ENCODE measurements around the gene ITIH3. TPM values are rescaled to one million over a fixed set of nuclear protein-coding genes. Genes with fewer than 3 reads are reported as not detected.

ITIH3 gene
- polyA plus RNA-seq, 3 donors = 4.1 to 6.0 (median 5.1) TPM

DNA sequence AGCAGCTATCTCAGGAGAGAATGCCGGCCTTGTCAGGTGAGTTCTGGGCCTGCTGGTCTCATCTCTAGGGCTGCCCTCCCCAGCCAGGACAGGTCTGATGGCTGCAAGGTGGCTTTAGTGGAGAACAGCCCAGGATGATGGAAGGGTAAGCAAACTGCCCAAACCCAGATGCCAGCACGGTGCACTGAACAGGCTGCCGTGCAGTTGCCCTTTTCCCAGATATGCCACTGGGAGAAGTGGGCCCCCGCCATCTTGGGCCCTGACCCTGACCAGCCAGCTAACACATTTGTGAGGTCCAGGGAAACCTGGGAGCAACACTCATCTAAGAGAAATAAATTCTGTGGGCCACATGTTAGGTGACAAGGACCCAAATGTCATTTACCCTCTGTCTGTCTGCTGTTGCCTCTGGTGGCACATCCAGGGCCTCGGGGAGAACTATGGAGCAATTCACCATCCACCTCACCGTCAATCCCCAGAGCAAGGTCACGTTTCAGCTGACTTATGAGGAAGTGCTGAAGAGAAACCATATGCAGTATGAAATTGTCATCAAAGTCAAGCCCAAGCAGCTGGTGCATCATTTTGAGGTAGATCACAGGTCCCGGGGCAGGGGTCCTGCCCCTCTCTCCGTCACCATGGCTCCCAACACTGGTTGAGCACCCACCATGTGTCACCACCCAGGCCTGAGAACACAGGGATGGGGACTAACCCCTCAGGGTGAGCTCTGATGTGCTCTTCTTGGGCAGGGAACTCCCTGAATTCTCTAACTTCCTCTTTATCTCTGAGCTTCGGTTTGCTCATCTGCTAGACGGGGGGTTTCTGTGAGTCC, 15.4 kb upstream of the ITIH3 start:
- DNase-seq (ENCODE audit: low read depth in 3 of 3, low spot score in 2 of 3) = no peak

DNA sequence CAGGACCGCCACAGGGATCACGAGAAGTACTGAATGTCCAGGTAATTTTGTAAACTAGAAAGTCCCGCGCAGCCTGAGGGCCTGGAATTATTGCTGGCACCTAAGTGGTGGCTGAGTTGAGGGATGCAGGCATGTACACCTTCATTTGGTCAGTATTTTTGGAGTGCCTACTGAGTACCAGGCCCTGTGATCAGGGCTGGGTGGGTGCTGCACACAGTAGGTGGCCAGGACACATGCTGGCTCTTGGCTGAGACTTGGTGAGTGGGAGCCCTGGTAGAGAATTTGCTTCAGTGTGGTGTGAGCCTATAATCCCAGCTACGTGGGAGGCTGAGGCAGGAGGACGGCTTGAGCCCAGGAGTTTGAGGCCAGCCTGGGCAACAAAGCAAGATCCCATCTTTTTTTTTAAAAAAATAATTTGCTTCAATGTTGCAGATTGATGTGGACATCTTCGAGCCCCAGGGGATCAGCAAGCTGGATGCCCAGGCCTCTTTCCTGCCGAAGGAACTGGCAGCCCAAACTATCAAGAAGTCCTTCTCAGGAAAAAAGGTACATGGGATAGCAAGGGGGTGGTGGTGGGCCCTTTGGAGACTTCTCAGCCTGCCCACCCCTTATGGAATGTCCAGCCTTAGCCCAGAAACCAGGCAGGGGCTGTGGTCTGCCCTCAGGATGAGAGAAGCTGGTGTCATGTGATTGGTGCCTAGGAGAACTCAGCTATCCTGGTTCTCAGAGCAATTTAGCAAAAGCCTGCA, 14.6 kb upstream of the ITIH3 start:
- no peak for DNase-seq (ENCODE audit: low read depth in 3 of 3, low spot score in 2 of 3)

GRCh38 chr3:52781741-52782140, 12.9 kb upstream of the ITIH3 start:
- no peak for DNase-seq (ENCODE audit: low read depth in 3 of 3, low spot score in 2 of 3)

- no peak for DNase-seq (ENCODE audit: low read depth in 3 of 3, low spot score in 2 of 3)
Observed at GRCh38 chr3:52782412-52783210, 12.0 kb upstream of the ITIH3 start.

- no peak for DNase-seq (ENCODE audit: low read depth in 3 of 3, low spot score in 2 of 3)
Observed at GRCh38 chr3:52783211-52783555, 11.4 kb upstream of the ITIH3 start.

DNA sequence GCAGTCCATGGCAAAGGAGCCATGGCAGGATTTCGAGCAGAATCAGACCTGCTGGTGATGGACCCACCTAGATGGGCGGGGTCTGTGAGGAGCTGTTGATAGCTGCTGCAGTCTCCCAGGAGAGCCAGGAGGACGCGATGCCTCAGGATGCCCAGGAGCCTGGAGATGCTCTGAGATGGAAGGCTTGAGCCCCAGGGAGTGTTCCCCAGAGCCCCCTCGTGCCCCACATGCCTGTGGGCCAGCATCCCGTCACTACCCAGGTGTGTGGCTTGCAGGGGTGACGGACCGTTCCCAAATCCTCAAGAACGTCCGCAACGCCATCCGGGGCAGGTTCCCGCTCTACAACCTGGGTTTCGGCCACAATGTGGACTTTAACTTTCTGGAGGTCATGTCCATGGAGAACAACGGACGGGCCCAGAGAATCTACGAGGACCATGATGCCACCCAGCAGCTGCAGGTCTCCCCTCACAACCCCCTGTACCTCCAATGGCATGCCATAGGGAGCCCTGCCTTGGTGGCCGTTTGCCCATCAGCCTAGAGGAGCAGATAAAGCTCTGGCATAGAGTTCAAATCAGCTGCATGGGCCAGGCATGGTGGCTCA, 10.5 kb upstream of the ITIH3 start:
- DNase-seq (ENCODE audit: low read depth in 3 of 3, low spot score in 2 of 3) = no peak

DNA sequence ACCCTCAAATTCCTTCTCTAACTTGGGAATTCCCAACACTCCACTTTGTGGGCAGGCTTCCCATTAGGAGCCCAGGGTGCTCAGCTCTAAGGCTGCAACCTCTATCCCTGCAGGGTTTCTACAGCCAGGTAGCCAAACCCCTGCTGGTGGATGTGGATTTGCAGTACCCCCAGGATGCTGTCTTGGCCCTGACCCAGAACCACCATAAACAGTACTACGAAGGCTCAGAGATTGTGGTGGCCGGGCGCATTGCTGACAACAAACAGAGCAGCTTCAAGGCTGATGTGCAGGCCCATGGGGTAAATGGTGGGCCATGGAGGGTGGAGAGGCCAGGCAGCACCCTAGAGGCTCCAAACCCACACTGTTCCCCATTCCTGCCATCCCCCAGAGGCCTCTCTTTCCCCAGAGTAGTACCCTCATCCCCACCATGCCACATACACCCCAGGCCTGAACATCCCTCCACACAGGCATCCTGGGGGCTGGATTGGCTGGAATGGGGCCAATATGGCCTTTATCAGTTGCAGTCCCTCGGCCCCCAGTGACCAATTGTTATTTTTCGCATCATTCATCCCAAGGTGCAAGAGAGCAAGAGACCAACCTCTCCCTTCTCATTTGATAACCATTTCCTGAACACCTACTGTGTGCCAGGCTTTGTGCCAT, 9.5 kb upstream of the ITIH3 start:
- no peak for DNase-seq (ENCODE audit: low read depth in 3 of 3, low spot score in 2 of 3)

DNA sequence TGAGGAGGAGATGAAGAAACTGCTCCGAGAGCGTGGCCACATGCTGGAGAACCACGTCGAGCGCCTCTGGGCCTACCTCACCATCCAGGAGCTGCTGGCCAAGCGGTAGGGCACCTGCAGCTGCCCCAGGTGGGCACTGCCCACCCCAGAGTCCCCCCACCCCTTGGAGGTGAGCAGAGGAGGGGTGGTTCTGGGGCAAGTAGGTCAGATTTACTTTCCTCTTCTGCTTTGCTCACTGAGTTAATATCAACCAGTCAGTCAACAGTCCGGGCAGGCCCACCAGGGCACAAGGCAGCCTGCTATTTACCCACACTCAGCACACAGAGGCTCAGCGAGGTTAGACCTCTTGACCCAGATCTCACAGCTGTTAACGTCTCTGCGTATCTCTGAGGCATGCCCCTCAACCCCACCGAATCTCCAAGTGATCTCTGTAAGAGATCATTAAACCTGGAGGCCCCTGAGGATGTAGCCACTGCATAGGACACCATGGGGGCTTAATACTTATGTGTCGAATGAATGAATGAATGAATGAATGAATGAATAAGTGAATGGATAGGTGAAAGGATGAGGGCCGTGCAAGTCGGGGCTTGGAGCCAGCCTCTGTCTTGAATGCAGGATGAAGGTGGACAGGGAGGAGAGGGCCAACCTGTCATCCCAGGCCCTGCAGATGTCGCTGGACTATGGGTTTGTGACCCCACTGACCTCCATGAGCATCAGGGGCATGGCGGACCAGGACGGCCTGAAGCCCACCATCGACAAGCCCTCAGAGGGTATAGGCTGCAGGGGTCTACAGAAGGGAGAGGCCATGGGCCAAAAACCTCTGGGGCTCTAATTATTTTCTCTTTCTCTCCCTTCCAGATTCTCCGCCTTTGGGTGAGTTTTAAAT, 8.0 kb upstream of the ITIH3 start:
- DNase-seq (ENCODE audit: low read depth in 3 of 3, low spot score in 2 of 3) = no peak

DNA sequence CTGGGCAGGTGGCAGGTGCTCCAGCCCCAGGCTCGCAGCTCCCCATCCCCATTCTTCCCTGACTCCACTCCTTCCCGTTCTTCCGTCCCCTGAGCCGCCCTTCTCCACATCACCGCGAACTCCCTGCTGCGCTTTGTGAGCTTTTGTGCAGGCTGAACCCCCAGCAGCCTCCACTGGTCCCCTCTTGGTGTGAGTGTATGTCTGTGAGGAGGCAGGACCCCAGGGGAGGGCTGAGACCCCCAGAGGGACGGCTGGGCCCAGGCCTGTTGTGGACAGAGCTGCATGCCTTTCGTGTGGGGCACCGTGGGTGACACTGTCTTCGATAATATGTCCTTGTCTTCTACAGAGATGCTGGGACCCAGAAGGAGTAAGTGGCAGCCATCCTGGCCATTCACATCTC, 7.3 kb upstream of the ITIH3 start:
- no peak for DNase-seq (ENCODE audit: low read depth in 3 of 3, low spot score in 2 of 3)

DNA sequence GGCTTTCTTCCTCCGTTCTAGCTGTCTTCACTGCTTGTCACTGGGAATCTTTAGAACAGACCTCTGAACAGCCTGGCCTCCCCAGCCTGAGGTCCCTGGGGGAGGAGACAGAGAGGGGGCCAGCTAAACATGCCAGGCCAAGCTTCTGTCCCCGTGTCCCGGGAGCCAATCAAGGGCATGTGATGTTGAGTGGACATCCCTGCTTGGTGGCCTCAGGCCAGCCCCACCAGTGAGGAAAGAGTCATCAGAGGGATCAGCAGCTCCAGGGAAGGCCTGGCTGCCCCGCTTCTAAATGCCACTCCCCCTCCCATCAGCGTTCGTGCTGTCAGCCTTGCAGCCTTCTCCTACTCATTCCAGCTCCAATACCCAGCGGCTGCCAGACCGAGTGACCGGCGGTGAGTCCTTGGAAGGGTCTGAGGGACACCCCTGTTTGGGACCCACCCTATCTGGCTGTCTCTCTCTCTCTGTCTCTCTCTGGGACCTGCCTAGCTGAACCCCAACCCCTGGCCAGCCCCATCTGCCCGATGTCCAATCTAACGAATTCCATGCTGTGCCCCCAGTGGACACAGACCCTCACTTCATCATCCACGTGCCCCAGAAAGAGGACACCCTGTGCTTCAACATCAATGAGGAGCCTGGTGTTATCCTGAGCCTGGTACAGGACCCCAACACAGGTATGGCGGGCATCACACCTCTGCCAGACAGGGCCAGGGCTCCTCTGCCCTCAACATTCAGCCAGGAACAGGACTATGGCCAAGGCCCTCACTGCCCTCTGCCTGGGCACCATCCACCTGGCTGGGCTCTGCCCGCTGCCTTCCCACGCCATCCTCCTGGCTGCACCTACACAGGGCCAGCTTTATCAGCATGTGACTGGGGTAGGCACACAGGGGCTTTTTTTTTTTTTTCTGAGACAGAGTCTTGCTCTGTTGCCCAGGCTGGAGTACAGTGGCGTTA, 6.6 kb upstream of the ITIH3 start:
- no peak for DNase-seq (ENCODE audit: low read depth in 3 of 3, low spot score in 2 of 3)

DNA sequence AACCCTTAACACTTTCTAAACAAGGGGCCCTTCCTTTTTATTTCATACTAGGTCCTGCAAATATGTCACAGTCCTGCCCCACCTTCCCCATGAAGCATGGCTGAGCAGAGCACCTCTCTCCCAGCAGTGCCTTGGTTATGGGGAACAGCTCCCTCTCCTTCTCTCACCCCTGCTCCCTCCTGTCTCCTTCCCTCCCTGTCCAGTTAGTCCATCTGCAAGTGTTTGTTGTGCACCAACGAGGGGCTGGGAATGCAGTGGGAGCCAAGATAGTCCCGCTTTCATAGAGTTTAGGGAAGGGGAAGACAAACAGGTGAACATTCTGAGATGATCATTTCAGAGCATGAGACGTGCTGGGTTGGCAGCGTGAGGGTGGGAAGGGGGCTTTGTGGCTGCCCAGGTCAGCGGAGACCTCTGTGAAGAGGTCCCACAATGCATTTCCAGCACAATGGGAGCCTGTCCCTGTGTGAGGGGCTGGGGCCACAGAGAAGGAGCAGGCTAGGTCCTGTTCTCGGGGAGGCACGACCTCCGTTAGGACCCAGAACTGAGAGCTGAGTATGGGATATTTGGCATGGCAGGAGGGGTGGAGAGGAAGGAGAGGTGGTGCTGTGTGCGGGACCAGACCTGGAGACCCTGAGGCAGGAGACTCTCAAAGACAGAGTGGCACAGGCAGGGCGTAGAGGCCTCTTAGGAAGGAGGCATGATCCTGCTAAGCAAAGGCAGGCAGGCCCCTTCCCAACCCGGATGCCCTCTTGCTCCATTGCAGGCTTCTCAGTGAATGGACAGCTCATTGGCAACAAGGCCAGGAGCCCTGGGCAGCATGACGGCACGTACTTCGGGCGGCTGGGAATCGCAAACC, 5.5 kb upstream of the ITIH3 start:
- DNase-seq (ENCODE audit: low read depth in 3 of 3, low spot score in 2 of 3) = no peak

- DNase-seq (ENCODE audit: low read depth in 3 of 3, low spot score in 2 of 3) = no peak
Observed at GRCh38 chr3:52789746-52790040, 4.9 kb upstream of the ITIH3 start.

DNA sequence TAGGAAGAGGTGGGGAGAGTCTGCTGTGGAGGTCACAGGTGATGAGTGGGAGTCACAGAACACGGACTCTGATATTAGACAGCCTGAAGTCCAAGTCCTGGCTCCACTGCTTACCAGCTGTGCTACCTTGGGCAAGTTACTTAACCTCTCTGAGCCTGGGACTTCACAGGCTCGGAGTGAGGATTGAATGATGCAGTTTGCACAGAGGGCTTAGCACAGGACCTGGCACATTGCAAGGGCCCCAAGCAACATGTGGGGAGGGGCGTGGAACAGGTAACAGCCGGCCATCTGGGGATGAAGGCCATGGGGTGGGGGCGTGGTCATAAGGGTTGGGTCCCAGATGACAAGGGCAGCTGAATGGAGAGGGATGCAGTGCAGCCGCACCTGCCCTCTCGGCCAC, 4.3 kb upstream of the ITIH3 start:
- DNase-seq (ENCODE audit: low read depth in 3 of 3, low spot score in 2 of 3) = no peak

DNA sequence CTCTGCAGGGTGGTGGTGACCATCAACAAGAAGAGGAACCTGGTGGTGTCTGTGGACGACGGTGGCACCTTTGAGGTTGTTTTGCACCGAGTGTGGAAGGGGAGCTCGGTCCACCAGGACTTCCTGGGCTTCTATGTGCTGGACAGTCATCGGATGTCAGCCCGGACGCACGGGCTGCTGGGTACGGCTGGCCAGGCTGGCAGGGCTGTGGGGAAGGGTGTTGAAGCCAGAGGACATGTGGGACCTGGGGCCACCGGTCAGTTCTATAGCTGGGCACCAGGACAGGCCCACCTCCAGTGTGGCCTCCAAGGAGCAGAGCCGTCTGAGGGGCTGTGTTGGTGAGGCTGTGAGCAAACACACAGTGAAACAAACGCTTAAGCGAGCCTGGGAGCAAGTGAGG, 3.9 kb upstream of the ITIH3 start:
- no peak for DNase-seq (ENCODE audit: low read depth in 3 of 3, low spot score in 2 of 3)

DNA sequence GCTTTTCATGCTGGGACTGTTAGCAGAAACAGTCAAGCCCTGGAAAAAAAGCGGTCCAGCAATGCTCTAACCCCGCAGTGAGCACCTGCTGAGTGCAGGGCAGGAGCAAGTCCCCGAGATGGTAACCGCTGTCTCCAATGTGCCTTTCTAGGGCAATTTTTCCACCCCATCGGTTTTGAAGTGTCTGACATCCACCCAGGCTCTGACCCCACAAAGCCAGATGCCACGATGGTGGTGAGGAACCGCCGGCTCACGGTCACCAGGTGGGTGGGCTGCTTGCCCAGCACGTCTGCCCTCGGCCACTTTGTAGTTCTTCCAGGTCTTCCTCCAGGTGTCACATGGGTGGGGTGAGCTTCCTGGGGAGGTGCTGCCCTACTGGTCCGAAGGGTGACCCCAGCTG, 3.2 kb upstream of the ITIH3 start:
- DNase-seq (ENCODE audit: low read depth in 3 of 3, low spot score in 2 of 3) = no peak

DNA sequence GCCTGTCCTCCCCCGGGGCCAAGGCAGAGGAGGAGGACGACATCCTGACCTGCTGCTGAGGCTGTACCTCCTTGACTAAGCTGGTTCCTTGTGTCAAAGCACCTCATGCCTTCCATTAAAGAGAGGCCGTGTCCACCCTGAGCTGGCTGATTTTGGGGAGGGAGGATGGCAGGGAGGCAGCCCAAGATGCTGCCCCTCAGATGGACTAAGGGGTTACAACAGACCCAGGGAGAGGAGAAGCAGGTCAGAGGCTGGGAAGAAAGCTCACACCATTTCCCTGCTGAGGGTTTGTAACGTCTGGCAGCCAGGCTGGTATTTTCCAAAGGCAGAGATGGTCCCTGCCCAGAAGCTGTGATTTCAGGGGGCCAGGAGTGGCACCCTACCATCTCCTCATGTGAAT, 2.7 kb upstream of the ITIH3 start:
- DNase-seq (ENCODE audit: low read depth in 3 of 3, low spot score in 2 of 3) = no peak

GRCh38 chr3:52792413-52792812, 2.2 kb upstream of the ITIH3 start:
- DNase-seq (ENCODE audit: low read depth in 3 of 3, low spot score in 2 of 3) = no peak
